Ramos (cell line): Measurements from ENCODE around the gene IRX2.

Source experiments
- in situ Hi-C: fragments of 300-500 bp; cut with MboI; formaldehyde crosslinking; loops from one replicate; pipeline ENCODE4 v1.14.3; 2022; ENCODE audit warnings: low sequenced_read_pairs; ENCODE audit not compliant: unreplicated experiment

Gene IRX2

GRCh38 chr5:2742921-2743679, 8.4 kb downstream of the IRX2 start:
- in situ Hi-C loops = no loop called here

GRCh38 chr5:2741956-2742355, 9.5 kb downstream of the IRX2 start:
- in situ Hi-C loops = no loop called here

- in situ Hi-C loops = no loop called here
Measured at GRCh38 chr5:2740876-2741555, 10.5 kb downstream of the IRX2 start.

- in situ Hi-C loops = no loop called here
Measured at GRCh38 chr5:2740051-2740875, 11.2 kb downstream of the IRX2 start.

GRCh38 chr5:2739360-2740050, 12.0 kb downstream of the IRX2 start:
- in situ Hi-C loops = no loop called here

GRCh38 chr5:2738700-2739359, 12.6 kb downstream of the IRX2 start:
- in situ Hi-C loops = no loop called here

GRCh38 chr5:2738156-2738699, 13.2 kb downstream of the IRX2 start:
- in situ Hi-C loops = no loop called here

- in situ Hi-C loops = no loop called here
Measured at GRCh38 chr5:2737273-2738155, 14.0 kb downstream of the IRX2 start.

GRCh38 chr5:2736872-2737271, 14.6 kb downstream of the IRX2 start:
- in situ Hi-C loops = no loop called here

GRCh38 chr5:2735996-2736395, 15.5 kb downstream of the IRX2 start:
- in situ Hi-C loops = no loop called here

- in situ Hi-C loops = no loop called here
Measured at GRCh38 chr5:2732850-2733249, 18.6 kb downstream of the IRX2 start.

- in situ Hi-C loops = no loop called here
Measured at GRCh38 chr5:2732004-2732403, 19.5 kb downstream of the IRX2 start.

- in situ Hi-C loops = no loop called here
Measured at GRCh38 chr5:2729189-2729588, 22.3 kb downstream of the IRX2 start.

- in situ Hi-C loops = no loop called here
Measured at GRCh38 chr5:2727550-2727949, 23.9 kb downstream of the IRX2 start.

GRCh38 chr5:2725980-2726765, 25.3 kb downstream of the IRX2 start:
- in situ Hi-C loops = no loop called here

GRCh38 chr5:2724831-2725230, 26.6 kb downstream of the IRX2 start:
- in situ Hi-C loops = no loop called here

GRCh38 chr5:2724031-2724581, 27.4 kb downstream of the IRX2 start:
- in situ Hi-C loops = no loop called here

- in situ Hi-C loops = no loop called here
Measured at GRCh38 chr5:2722901-2723300, 28.6 kb downstream of the IRX2 start.
